Hepatocyte (in vitro differentiated cells): ENCODE measurements around the gene UGGT2.

Source experiments
- CTCF ChIP-seq: fragments of 200-600 bp; sonication (generic); IDR thresholded peaks from 2 replicates; pipeline ENCODE4 v1.5.1; 2016; ENCODE audit warnings: antibody characterized with exemption, mild to moderate bottlenecking; ENCODE audit not compliant: poor library complexity
- EZH2 ChIP-seq: fragments of 200-600 bp; sonication (generic); IDR thresholded peaks from 2 replicates; pipeline ENCODE4 v1.6.1; 2016; ENCODE audit warnings: antibody characterized with exemption, mild to moderate bottlenecking, borderline replicate concordance
- EZH2phosphoT487 ChIP-seq: fragments of 200-600 bp; sonication (generic); IDR thresholded peaks from one replicate; pipeline ENCODE4 v1.6.1; 2018; ENCODE audit warnings: antibody characterized with exemption, mild to moderate bottlenecking, low read depth, moderate library complexity; ENCODE audit not compliant: unreplicated experiment, severe bottlenecking

- TF ChIP-seq CTCF (no peak), EZH2 (no peak), EZH2phosphoT487 (no peak)
Measured at GRCh38 chr13:95858286-95859075, 194.7 kb downstream of the UGGT2 start.
